Skeletal muscle tissue (tissue), 4 donors: ENCODE results near the gene LMO1. TPM values are rescaled to one million over a fixed set of nuclear protein-coding genes. Genes with fewer than 3 reads are reported as not detected.

Experiments
- H3K27ac ChIP-seq: one replicate; pipeline ENCODE4 v1.7.0; 2013; ENCODE audit warnings: mild to moderate bottlenecking, low read depth, low read length, inconsistent platforms
- H3K27me3 ChIP-seq, 3 donors: one replicate each; pipeline ENCODE4 v1.7.0; 2013; ENCODE audit warnings: low read length in 3 of 3; ENCODE audit not compliant: control insufficient read depth in 3 of 3, insufficient read depth in 3 of 3
- H3K36me3 ChIP-seq, 3 donors: one replicate each; pipeline ENCODE4 v1.7.0; 2013; ENCODE audit warnings: low read length in 3 of 3; ENCODE audit not compliant: control insufficient read depth in 3 of 3, insufficient read depth in 3 of 3
- H3K4me1 ChIP-seq, 3 donors: one replicate each; pipeline ENCODE4 v1.7.0; 2013; ENCODE audit warnings: low read length in 3 of 3, mild to moderate bottlenecking in 3 of 3; ENCODE audit not compliant: control insufficient read depth in 3 of 3, insufficient read depth in 3 of 3
- H3K4me3 ChIP-seq, 3 donors: one replicate each; pipeline ENCODE4 v1.7.0; 2013; ENCODE audit warnings: low read length in 3 of 3
- H3K9ac ChIP-seq, 3 donors: one replicate each; pipeline ENCODE4 v1.7.0; 2013; ENCODE audit warnings: low read length in 3 of 3, mild to moderate bottlenecking in 3 of 3, moderate library complexity in 2 of 3, low read depth in 1 of 3
- H3K9me3 ChIP-seq, 3 donors: one replicate each; pipeline ENCODE4 v1.7.0; 2013; ENCODE audit warnings: low read length in 3 of 3; ENCODE audit not compliant: control insufficient read depth in 3 of 3
- total RNA-seq: library from RNA; depleted of rRNA; stranded (reverse); fragments of >200 nt; gene quantifications from one replicate; pipeline ENCODE4 v1.2.3, GENCODE V29; 2014
- donor health status: Osteomylitis.

Gene LMO1
- total RNA-seq, result not detected

GRCh38 chr11:8263769-8264410 is at the start of gene LMO1:
LMO1 (minus strand) TSS chr11:8263878; CDS start chr11:8263362, 516 bp downstream.
- no peaks in the 10 kb centered on the region for H3K9me3 ChIP-seq
- peaks cover 38 to 45% (median 43%) of the 10 kb centered on the region in 3 donors for H3K27me3 ChIP-seq
- H3K9ac ChIP-seq, result peak within 1 kb of the TSS; percentile 65 to 86 (median 74)
- peak within 1 kb of the TSS; percentile 25 for H3K27ac ChIP-seq
- H3K4me3 ChIP-seq, result peak within 1 kb of the TSS; percentile 66 to 79 (median 77)
- peaks cover 34 to 44% (median 41%) of the 10 kb centered on the region in 3 donors for H3K4me1 ChIP-seq
- H3K36me3 ChIP-seq, result no peaks in the 10 kb centered on the region

DNA sequence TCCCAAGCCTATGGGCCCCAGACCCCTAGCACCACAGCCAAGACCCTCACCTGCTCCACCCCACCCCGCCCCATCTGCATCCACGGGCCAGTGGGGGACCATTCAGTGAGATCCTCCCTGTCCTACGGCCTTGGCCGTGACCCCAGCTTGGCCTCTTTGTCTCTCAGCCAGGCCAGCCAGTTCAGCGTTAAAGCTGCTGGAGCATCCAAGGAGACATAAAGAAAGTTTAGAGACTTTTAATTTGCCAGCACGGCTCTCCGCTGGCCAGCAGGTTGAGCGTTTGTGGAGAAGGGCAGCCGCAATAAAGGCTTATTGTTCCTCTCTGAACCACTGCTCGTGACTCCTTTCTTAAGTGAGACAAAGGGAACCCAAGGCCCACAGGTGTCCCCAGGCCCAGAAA is 49.3 kb upstream of the LMO1 start:
- no peaks in the 10 kb centered on the region for H3K36me3 ChIP-seq
- H3K9ac ChIP-seq, result no peak overlapping the region
- no peak overlapping the region for H3K4me3 ChIP-seq
- H3K4me1 ChIP-seq, result no peaks in the 10 kb centered on the region
- H3K27ac ChIP-seq, result no peak overlapping the region
- H3K27me3 ChIP-seq, result peaks cover 0 to 5% (median 0%) of the 10 kb centered on the region in 3 donors
- H3K9me3 ChIP-seq, result no peaks in the 10 kb centered on the region

DNA sequence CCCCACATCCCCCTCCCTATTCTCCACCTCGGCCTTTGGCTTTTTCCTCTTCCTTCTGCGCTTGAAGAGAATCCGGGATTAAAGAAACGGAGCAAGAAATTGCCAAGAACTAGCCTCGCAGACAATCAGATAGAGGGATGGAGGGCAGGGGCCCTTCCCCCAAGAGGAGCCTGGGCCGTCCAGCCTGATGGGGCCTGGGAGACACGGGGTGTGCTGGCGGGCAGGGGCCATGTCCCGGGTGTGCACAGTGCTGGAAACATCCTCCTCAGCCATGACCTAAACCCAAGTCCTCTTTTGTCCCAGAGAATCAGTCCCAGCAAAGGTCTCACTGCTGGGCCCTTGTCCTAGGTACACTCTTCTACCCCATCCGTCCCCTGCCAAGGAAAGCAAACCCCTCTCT is 47.7 kb upstream of the LMO1 start:
- Histone ChIP-seq H3K9ac (no peak overlapping the region), H3K4me1 (no peaks in the 10 kb centered on the region), H3K9me3 (no peaks in the 10 kb centered on the region), H3K36me3 (no peaks in the 10 kb centered on the region), H3K4me3 (no peak overlapping the region), H3K27me3 (peaks cover 0 to 5% (median 0%) of the 10 kb centered on the region in 3 donors), H3K27ac (no peak overlapping the region)

DNA sequence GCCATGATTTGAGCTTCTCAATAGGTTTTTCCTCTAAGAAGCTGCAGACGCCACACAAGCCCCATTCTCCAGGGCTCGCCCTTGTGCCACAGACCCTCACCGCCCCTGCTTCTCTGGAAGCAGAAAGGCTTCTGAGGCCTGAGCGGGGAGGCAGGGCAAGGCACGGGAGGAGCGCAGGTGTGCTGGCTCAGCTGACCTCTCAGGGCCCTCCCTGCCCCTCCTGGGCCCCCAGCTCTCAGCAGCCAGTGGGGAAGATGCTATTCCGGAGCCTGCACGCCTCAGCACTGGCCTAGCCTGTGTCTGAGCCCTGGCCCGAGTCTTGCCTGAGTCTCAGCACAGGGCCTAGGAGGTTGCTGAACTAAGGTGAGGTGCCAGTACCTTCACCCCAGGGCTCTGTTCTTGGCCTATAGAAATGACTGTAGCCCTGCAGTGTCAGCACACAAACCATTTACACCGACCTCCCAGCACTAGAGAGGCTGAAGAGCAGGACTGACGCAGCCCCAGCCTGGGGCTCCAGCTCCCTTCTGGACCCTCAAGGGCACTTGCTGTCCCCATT is 47.1 kb upstream of the LMO1 start:
- Histone ChIP-seq H3K4me3 (no peak overlapping the region), H3K4me1 (no peaks in the 10 kb centered on the region), H3K9ac (no peak overlapping the region), H3K9me3 (no peaks in the 10 kb centered on the region), H3K27ac (no peak overlapping the region), H3K36me3 (no peaks in the 10 kb centered on the region), H3K27me3 (peaks cover 0 to 2% (median 0%) of the 10 kb centered on the region in 3 donors)

DNA sequence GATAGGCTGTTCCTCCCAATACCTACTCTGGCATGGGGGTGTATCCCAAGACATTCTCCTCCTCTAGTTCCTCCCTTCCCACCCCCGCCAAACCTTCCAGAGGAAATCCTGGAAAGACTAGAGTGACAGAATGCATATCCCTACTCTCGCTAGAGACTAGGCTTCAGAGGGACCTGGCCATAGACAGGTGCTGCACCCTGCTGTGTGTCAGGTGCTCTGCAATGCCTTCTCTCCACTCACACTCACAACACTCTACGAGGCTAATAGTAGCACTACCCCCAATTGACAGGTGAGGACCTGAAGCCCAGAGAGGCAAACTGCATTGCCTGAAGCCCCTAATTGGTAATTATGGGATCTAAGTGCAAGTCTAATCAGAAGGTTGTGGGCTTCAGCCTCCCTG is 46.2 kb upstream of the LMO1 start:
- H3K9ac ChIP-seq, result no peak overlapping the region
- no peak overlapping the region for H3K4me3 ChIP-seq
- H3K27ac ChIP-seq, result no peak overlapping the region
- H3K27me3 ChIP-seq, result no peaks in the 10 kb centered on the region
- no peaks in the 10 kb centered on the region for H3K4me1 ChIP-seq
- no peaks in the 10 kb centered on the region for H3K9me3 ChIP-seq
- no peaks in the 10 kb centered on the region for H3K36me3 ChIP-seq

GRCh38 chr11:8309311-8309710 is 45.6 kb upstream of the LMO1 start:
- no peak overlapping the region for H3K9ac ChIP-seq
- H3K27me3 ChIP-seq, result no peaks in the 10 kb centered on the region
- H3K9me3 ChIP-seq, result no peaks in the 10 kb centered on the region
- no peaks in the 10 kb centered on the region for H3K4me1 ChIP-seq
- H3K27ac ChIP-seq, result no peak overlapping the region
- H3K4me3 ChIP-seq, result no peak overlapping the region
- H3K36me3 ChIP-seq, result no peaks in the 10 kb centered on the region

- H3K36me3 ChIP-seq, result no peaks in the 10 kb centered on the region
- H3K27ac ChIP-seq, result no peak overlapping the region
- no peak overlapping the region for H3K9ac ChIP-seq
- no peaks in the 10 kb centered on the region for H3K9me3 ChIP-seq
- no peaks in the 10 kb centered on the region for H3K27me3 ChIP-seq
- no peak overlapping the region for H3K4me3 ChIP-seq
- H3K4me1 ChIP-seq, result no peaks in the 10 kb centered on the region
Measured at GRCh38 chr11:8307601-8308000, 43.9 kb upstream of the LMO1 start.

DNA sequence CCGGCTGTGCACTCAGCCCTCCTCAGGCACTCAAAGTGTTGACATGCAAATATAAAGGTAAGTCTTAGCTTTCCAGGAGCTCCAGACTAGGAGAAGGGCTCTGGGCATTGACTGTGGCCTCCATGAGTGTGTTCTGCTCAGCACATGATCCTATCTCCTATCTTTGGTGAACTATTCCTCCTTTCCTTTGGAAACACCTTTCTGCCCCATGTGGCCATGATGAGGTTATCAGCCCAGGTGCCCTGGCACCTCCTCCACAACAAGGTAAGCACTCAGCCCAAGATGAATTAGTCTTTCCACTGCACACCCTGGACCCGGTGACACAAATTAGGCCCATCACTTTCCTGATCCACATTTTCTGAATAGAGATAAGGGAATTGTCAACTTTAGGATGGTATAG is 37.9 kb upstream of the LMO1 start:
- no peak overlapping the region for H3K4me3 ChIP-seq
- H3K9me3 ChIP-seq, result no peaks in the 10 kb centered on the region
- no peak overlapping the region for H3K9ac ChIP-seq
- H3K36me3 ChIP-seq, result no peaks in the 10 kb centered on the region
- H3K27ac ChIP-seq, result no peak overlapping the region
- peaks cover 0 to 3% (median 2%) of the 10 kb centered on the region in 3 donors for H3K27me3 ChIP-seq
- H3K4me1 ChIP-seq, result no peaks in the 10 kb centered on the region

DNA sequence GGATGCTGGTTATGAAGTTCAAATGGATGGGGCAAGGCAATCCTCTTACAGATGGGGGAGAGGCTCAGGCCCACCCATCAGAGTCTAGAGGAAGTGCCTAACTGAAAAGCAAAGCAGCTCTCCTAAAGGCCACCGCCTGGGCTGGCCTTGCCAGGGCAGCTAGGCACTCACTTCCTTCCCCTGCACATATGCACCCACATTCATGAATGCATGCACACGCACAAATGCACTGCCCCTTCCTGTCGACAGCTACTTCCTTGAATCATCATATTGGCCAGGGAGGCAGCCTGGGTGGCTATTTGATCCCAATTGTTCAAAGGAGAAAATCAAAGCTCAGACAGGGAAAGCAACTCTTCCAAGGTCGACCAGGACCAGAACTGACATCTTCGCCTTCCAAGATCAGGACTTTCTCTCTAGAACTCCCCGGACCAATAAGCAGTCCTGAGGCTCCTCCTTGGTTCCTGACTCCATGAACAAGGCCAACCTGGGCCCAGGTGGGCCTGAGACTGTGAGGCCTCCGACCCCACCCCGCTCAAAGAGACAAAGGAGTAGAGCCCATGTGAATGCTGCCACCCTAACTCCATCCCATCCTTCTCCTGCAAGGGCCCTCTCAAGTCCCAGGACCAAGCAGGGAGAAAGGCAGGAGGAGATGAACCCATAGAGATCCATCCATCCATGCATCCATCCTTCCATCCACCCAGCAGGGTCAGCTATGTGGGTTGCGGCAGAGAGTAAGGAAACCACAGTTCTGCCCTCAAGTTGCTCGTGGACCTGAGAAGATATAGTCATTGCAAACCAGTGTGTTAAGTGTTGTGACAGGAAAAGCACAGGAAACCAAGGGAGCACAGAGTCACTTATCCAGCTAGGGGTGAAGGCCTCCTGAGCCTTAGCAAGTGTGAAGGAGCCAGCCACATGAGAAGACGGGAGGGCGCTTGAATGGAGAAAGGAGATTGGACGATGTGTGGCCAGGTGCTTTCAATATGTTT is 35.4 kb upstream of the LMO1 start:
- Histone ChIP-seq H3K4me1 (peaks cover 0 to 6% (median 4%) of the 10 kb centered on the region in 3 donors), H3K27me3 (peaks cover 0 to 3% (median 2%) of the 10 kb centered on the region in 3 donors), H3K27ac (no peak overlapping the region), H3K4me3 (no peak overlapping the region), H3K9me3 (no peaks in the 10 kb centered on the region), H3K36me3 (no peaks in the 10 kb centered on the region), H3K9ac (no peak overlapping the region)
